CD4-positive, alpha-beta T cell (primary cell): Measurements from ENCODE around the gene RPS10. TPM values are rescaled to one million over a fixed set of nuclear protein-coding genes. Genes with fewer than 3 reads are reported as not detected.
A peak's percentile ranks its signal among the peaks of the same experiment; 100 is the strongest.

ENCODE experiments used
- ATAC-seq: fragments of 200-7000 bp; cut with Tn5 transposase; one replicate; pipeline ENCODE4 v1.10.0; 2022; ENCODE audit warnings: mild to moderate bottlenecking; ENCODE audit not compliant: poor library complexity
- CTCF ChIA-PET: fragments of 350-600 bp; sonication (Branson Sonifier 250); formaldehyde crosslinking; loops from one replicate; lab custom pipeline; 2021; ENCODE audit warnings: antibody characterized with exemption, inconsistent platforms; lab: Charles Lee
- POLR2A ChIA-PET: fragments of 350-600 bp; sonication (Branson Sonifier 250); formaldehyde crosslinking; loops from one replicate; lab custom pipeline; 2021; ENCODE audit warnings: antibody characterized with exemption, inconsistent platforms; lab: Charles Lee
- DNase-seq, 14 experiments: peaks; one replicate each; pipeline ENCODE4 v3.0.0-alpha.2; 2013 to 2020; ENCODE audit warnings: mixed read lengths in 2 of 14
- H3K27ac ChIP-seq, 2 donors: one replicate each; pipeline versions ENCODE4 v1.5.1 to v1.7.0; 2013; ENCODE audit warnings: low read length in 2 of 2, low read depth in 1 of 2, mild to moderate bottlenecking in 1 of 2
- H3K27me3 ChIP-seq, 2 experiments: 1 replicate in 1 of 2; 2 replicates in 1 of 2; pipeline versions ENCODE4 v1.6.1 to v1.7.0; 2013; ENCODE audit warnings: low read length in 2 of 2, control low read depth in 1 of 2, mild to moderate bottlenecking in 1 of 2, moderate library complexity in 1 of 2; ENCODE audit not compliant: insufficient read depth in 2 of 2, control insufficient read depth in 1 of 2
- H3K36me3 ChIP-seq: one replicate; pipeline ENCODE4 v1.6.1; 2013; ENCODE audit warnings: low read length, control low read depth; ENCODE audit not compliant: insufficient read depth
- H3K4me1 ChIP-seq: one replicate; pipeline ENCODE4 v1.6.1; 2013; ENCODE audit warnings: low read length, control low read depth; ENCODE audit not compliant: insufficient read depth
- H3K4me3 ChIP-seq: one replicate; pipeline ENCODE4 v1.5.1; 2013; ENCODE audit warnings: mild to moderate bottlenecking, low read length, moderate library complexity
- H3K9me3 ChIP-seq, 2 experiments: 1 replicate in 1 of 2; 2 replicates in 1 of 2; pipeline versions ENCODE4 v1.6.1 to v1.7.0; 2013; ENCODE audit warnings: low read length in 2 of 2, mild to moderate bottlenecking in 2 of 2, control low read depth in 1 of 2, moderate library complexity in 1 of 2; ENCODE audit not compliant: control insufficient read depth in 1 of 2, insufficient read depth in 1 of 2
- H3K27ac Mint-ChIP-seq: one replicate; pipeline ENCODE4 v1.8.0; 2020; ENCODE audit warnings: mixed read lengths
- H3K27me3 Mint-ChIP-seq: one replicate; pipeline ENCODE4 v1.8.0; 2021; ENCODE audit warnings: mixed read lengths
- H3K36me3 Mint-ChIP-seq: one replicate; pipeline ENCODE4 v1.8.0; 2021; ENCODE audit warnings: low read depth, mixed read lengths
- H3K4me1 Mint-ChIP-seq: one replicate; pipeline ENCODE4 v1.8.0; 2021; ENCODE audit warnings: low read depth, mixed read lengths
- H3K4me3 Mint-ChIP-seq: one replicate; pipeline ENCODE4 v1.8.0; 2020; ENCODE audit warnings: mild to moderate bottlenecking, mixed read lengths
- H3K9me3 Mint-ChIP-seq: one replicate; pipeline ENCODE4 v1.8.0; 2020; ENCODE audit warnings: mixed read lengths
- intact Hi-C, 2 experiments: fragments of 100-400 bp; cut with DNase I in 1 of 2; cut with micrococcal nuclease in 1 of 2; formaldehyde crosslinking; loops; one replicate each; pipeline versions ENCODE4 v1.15.1 to v1.9.0; 2023 to 2025; cut with DNase I, micrococcal nuclease
- total RNA-seq, 174 experiments: library from RNA in 2 of 174; stranded (reverse) in 2 of 174; gene quantifications; one replicate each; pipeline ENCODE4 v1.2.3 and lab custom pipeline; 2021 to 2026
- TF ChIP-seq, protein P1 (sequence below): fragments of 200-600 bp; IDR thresholded peaks from one replicate; pipeline ENCODE4 v1.8.0; 2022; ENCODE audit warnings: antibody characterized with exemption, mild to moderate bottlenecking

RPS10 gene
- total RNA-seq, 2 experiments from 2014 or later: 3,088 to 3,122 TPM

DNA sequence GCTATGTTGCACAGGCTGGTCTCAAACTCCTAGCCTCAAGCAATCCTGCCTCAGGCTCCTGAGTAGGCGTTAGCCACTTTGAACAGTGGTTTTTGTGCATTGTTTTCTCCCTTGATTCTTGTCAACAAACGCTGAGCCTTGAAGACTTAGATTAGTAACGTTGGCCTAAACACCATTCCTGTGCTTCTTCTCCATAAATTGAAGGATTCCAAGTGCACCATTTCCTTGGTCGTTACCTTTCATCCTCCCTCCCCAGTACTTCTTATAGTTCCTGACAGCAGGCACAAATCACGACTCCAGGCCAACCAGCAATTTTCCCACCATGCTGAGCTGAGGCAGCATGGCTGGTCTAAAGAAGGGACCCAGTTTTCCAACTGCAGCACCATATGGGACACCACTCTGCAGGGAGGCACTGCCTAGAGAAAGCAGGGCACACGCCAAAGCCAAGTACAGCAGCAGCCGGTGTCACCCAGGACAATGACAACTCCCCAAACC is 8.9 kb downstream of the RPS10 start:
- H3K4me3 ChIP-seq: no peak overlapping the region
- Mint-ChIP-seq H3K27ac (no peak overlapping the region), H3K27me3 (no peaks in the 10 kb centered on the region), H3K9me3 (no peaks in the 10 kb centered on the region), H3K4me1 (peaks cover 29% of the 10 kb centered on the region), H3K4me3 (no peak overlapping the region), H3K36me3 (peaks cover 72% of the 10 kb centered on the region)
- intact Hi-C loops: no loop called here
- H3K27me3 ChIP-seq: no peaks in the 10 kb centered on the region
- no peaks in the 10 kb centered on the region for H3K9me3 ChIP-seq
- H3K4me1 ChIP-seq: peaks cover 6% of the 10 kb centered on the region
- DNase-seq: no peak
- ATAC-seq: no peak
- CTCF ChIA-PET: interaction anchor here (3.9 kb wide), 1 partner anchor 168 kb away, joined by 46 read pairs; the partner anchor contains the start of gene SMIM29
- TF ChIP-seq, protein P1, sequence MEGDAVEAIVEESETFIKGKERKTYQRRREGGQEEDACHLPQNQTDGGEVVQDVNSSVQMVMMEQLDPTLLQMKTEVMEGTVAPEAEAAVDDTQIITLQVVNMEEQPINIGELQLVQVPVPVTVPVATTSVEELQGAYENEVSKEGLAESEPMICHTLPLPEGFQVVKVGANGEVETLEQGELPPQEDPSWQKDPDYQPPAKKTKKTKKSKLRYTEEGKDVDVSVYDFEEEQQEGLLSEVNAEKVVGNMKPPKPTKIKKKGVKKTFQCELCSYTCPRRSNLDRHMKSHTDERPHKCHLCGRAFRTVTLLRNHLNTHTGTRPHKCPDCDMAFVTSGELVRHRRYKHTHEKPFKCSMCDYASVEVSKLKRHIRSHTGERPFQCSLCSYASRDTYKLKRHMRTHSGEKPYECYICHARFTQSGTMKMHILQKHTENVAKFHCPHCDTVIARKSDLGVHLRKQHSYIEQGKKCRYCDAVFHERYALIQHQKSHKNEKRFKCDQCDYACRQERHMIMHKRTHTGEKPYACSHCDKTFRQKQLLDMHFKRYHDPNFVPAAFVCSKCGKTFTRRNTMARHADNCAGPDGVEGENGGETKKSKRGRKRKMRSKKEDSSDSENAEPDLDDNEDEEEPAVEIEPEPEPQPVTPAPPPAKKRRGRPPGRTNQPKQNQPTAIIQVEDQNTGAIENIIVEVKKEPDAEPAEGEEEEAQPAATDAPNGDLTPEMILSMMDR: no peak
- no peak overlapping the region for H3K27ac ChIP-seq
- H3K36me3 ChIP-seq: peaks cover 53% of the 10 kb centered on the region
- POLR2A ChIA-PET: interaction anchor here (1.0 to 3.4 kb wide), 2 partner anchors 9 to 168 kb away, joined by 3 to 14 read pairs; partner anchors contain the start of genes RPS10 and SMIM29

DNA sequence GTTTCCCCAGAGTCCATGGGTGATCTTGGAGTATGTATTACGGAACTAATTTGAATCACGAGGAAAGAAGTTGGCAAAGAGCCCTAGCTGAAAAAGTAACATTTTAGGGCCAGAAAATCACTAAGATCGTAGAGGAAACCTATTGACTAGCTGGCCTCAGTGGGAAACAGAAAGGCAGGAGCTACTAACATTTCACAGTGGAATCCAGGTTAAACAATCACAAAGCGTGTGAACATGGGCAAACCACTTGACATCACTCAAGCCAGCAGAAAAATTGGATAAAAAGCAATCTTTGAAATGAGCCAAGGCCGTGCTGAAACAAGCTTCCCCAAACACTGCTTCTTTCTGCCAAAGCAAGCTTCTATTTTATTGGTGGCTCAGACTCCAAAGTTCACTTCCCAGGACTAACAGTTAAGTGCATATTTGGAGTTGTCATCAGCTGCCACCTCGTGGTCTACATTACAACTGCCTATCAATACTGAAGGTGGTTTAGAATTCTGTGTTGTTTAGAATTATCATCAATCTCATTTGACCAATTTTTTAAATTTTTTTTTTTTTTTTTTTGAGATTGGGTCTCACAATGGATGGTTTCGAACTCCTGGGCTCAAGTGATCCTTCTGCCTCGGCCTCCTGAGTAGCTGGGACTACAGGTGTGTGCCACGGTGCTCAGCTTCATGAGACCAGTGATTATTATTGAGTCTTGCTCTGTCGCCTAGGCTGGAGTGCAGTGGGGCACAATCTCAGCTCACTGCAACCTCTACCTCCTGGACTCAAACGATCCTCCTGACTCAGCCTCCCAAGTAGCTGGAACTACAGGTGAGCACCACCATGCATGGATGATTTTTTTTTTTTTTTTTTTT is 10.6 kb downstream of the RPS10 start:
- intact Hi-C loops: loop anchor here (1.0 to 2.0 kb wide), 4 partner anchors 166 to 252 kb away; partner anchors contain the start of gene SMIM29 (in 2 of the 2)
- H3K27me3 ChIP-seq: no peaks in the 10 kb centered on the region
- peak in 10 of 14 experiments; percentile 9 to 76 (median 38) for DNase-seq
- no peaks in the 10 kb centered on the region for H3K9me3 ChIP-seq
- H3K9me3 Mint-ChIP-seq: no peaks in the 10 kb centered on the region
- H3K27ac ChIP-seq: no peak overlapping the region
- peaks cover 22% of the 10 kb centered on the region for H3K4me1 Mint-ChIP-seq
- H3K36me3 Mint-ChIP-seq: peaks cover 60% of the 10 kb centered on the region
- peaks cover 39% of the 10 kb centered on the region for H3K36me3 ChIP-seq
- POLR2A ChIA-PET: interaction anchor here (0.6 to 3.4 kb wide), 7 partner anchors 10 to 624 kb away, joined by 3 to 26 read pairs (median 9); partner anchors contain the start of genes HMGA1, NUDT3, RPS10 and SMIM29
- ATAC-seq: peak; percentile 85
- H3K27ac Mint-ChIP-seq: peak overlapping the region; percentile 38
- CTCF ChIA-PET: interaction anchor here (0.6 to 3.9 kb wide), 18 partner anchors 10 to 252 kb away, joined by 3 to 55 read pairs (median 4); partner anchors contain the start of genes HMGA1, NUDT3, RPS10 and SMIM29
- no peak overlapping the region for H3K4me3 ChIP-seq
- H3K4me1 ChIP-seq: no peaks in the 10 kb centered on the region
- no peaks in the 10 kb centered on the region for H3K27me3 Mint-ChIP-seq
- TF ChIP-seq, protein P1: peak; percentile 64
- no peak overlapping the region for H3K4me3 Mint-ChIP-seq

DNA sequence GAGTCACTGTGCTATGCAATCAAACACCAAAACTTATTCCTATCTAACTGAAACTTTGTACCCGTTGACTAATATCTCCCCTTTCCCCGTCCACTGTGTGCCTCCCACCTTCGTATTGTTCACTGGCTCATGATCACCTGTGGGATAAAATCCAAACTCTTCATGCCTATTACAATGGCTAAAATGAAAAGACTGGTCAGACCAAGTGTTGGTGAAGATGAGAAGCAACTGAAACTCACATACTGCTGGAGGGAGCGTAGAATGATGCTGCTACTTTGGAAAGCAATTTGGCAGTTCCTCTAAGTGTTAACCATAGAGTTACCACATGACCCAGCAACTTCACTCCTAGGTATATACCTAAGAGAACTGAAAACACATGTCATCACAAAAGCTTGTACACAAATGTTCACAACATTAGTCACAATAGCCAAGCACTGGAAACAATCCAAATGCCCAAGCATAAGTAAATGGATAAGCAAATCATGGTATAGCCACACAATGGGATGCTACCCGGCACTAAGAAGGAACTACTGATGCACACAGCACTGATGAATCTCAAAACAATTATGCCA is 13.1 kb downstream of the RPS10 start:
- POLR2A ChIA-PET: no interaction called here
- Mint-ChIP-seq H3K4me1 (peaks cover 14% of the 10 kb centered on the region), H3K36me3 (peaks cover 36% of the 10 kb centered on the region), H3K27ac (no peak overlapping the region), H3K4me3 (no peak overlapping the region), H3K27me3 (no peaks in the 10 kb centered on the region), H3K9me3 (no peaks in the 10 kb centered on the region)
- DNase-seq (no peak), ATAC-seq (no peak)
- H3K36me3 ChIP-seq: peaks cover 14% of the 10 kb centered on the region
- no peaks in the 10 kb centered on the region for H3K9me3 ChIP-seq
- intact Hi-C loops: no loop called here
- no peak overlapping the region for H3K27ac ChIP-seq
- TF ChIP-seq, protein P1: no peak
- CTCF ChIA-PET: no interaction called here
- H3K27me3 ChIP-seq: no peaks in the 10 kb centered on the region
- no peak overlapping the region for H3K4me3 ChIP-seq
- no peaks in the 10 kb centered on the region for H3K4me1 ChIP-seq
